GM18873 (cell line): Measurements from ENCODE around the gene GGT6.

Experiments
- ATAC-seq: cut with Tn5 transposase; IDR thresholded peaks from one replicate; pipeline ENCODE4 v1.9.1; 2021; ENCODE audit warnings: mild to moderate bottlenecking, moderate library complexity, moderate number of reproducible peaks; ENCODE audit not compliant: unreplicated experiment, low FRiP score

GGT6 gene

DNA sequence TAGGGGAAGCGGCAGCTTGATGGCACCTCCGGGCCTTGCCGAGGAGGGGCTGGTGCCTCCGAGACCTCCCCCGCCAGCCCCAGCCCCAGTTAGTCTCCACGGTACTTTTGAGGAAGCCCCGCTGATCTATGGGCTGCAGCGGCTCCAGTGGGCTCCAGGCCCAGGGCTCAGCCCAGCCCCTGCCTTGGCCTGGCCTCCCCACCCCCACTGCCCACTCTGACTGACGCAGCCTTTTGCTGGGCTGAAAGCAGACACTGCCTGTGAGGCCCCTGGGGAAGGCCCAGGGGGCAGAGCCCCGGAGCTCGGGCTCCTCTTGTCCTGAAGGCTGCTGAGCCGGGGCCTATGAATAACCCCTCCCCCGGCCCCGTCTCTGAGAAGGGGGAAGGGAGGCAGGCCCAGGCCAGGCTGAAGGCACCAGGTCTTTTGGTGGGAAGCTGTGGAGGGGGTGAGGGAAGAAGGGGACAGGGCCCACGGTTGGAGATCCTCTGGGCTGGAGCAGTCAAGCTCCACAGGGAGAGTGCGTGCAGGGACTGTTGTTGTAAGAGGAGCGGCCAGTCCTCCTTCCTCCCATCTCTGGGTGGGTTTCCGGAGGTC, 16.4 kb upstream of the GGT6 start:
- ATAC-seq, result no peak

DNA sequence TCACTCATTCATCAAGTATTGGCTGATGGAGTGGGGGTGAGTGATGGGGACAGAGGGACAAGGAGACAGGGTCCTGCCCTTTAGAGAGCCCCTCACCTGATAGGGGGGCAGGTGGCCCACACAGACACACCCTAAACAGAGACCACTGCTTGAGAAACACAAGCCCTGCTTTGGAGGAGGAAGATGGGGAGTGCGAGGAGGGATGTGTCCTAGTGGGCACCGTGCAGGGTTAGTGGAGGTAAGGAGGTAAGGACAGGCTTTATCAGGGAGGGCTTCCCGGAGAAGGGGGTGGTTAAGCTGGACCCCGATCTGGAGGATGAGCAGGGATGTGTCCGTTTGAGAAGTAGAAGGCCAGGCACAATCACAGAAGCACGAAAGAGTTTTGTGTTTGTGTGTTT, 15.8 kb upstream of the GGT6 start:
- no peak for ATAC-seq

DNA sequence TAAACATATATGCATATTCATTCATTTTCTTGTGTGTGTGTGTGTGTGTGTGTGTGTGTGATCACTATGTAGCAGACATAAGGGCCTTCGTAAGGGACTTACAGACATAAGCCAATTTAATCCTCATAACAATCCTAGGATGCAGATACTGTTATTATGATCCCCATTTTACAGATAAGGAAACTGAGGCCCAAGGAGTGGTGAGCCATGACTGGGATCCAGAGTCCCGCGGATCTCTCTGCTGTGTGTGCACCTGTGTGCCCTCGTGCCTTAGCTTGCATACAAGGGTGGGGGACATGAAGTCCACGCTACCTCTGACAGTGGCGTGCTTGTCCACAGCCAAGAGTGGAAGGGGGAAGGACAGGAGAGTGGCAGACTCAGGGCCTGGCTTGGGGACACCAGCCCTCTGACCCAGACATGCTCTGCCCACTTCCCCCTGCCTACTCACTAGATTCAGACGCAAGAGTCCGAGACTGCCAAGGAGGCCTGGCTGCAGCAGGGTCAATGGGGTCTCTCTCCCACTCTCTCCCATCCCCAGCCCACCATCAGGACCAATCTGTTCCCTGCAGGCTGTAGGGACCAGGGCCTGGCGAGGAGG, 14.2 kb upstream of the GGT6 start:
- ATAC-seq, result no peak

DNA sequence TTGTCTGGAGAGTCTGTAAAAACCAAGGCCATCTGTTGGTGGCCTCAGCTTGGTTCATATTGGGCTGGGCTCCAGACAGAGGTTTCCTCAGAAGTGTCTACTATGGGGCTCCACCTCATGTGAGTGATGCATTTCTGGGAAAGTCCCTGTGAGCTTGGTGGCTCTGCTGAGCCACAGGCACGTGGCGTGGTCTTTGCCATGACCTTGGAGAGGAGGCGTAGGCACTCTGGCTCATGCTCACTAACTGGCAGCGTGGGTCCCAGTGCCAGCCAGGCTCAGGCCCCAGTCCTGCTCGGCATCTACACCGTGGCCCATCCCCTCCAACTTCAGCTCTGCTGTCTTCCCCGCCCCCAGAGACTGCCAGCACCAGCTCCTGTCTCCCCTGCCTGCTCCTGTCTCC, 13.3 kb upstream of the GGT6 start:
- no peak for ATAC-seq

DNA sequence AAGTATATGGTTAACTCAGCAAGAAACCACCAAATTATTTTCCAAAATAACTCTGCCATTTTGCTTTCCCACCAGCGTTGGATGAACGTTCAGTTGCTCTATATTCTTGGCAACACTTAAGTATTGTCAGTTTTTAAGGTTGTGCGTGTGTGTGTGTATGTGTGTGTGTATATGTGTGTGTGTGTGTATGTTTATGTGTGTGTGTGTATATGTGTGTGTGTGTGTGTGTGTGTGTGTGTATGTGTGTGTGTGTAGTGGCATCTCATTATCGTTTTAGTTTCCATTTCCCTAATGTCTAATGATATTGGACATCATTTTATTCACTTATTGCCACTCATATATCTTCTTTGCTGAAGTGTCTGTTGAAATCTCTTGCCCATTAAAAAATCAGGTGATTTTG, 12.7 kb upstream of the GGT6 start:
- ATAC-seq, result no peak

DNA sequence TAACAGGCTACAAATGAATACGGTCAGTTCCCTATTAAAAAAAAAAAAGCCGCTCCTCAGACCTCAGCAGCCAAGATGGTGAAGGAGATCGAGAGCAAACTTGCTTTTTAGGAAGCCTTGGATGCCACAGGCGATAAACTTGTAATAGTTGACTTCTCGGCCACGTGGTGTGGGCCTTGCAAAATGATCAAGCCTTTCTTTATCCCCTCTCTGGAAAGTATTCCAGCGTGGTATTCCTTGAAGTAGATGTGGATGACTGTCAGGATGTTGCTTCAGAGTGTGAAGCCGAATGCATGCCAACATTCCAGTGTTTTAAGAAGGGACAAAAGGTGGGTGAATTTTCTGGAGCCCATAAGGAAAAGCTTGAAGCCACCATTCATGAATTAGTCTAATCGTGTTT, 11.8 kb upstream of the GGT6 start:
- ATAC-seq, result no peak

DNA sequence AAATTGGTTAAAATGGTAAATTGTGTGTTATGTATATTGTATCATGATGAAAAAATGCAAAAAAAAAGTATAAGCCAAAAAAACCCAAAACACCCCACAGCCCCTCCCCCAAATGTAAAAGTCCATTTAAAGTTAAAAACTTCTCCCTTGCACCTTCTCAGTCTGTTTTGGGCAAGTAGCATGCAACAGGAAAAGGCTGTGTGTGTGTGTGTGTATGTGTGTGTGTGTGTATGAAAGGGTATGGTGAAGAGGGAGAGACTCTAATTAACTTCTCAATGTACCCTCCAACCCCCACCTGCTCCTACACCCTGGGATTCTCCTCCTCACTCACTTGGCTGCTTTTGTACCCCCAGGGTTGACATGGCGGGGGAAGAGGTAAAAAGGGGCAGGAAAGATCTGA, 9.2 kb upstream of the GGT6 start:
- no peak for ATAC-seq

DNA sequence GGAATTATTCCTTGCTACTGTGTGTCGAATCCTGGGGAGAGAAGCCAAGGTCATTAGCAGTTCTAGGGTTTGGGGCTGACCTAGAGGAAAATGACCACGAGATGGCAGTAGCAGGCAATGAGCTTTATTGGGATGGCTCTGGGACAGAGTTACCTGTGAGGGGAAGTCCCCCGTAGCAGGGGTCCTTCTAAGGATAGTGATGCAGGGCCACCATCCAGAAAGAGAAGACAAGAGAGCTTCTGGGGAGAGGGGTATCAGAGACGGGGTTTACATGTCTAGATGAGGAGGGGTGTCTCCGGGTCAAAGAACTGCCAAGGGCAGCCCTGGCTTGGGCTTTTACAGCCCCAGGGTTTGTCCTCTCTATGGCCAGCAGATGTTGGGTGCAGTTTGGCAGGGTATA, 6.4 kb upstream of the GGT6 start:
- ATAC-seq, result no peak

DNA sequence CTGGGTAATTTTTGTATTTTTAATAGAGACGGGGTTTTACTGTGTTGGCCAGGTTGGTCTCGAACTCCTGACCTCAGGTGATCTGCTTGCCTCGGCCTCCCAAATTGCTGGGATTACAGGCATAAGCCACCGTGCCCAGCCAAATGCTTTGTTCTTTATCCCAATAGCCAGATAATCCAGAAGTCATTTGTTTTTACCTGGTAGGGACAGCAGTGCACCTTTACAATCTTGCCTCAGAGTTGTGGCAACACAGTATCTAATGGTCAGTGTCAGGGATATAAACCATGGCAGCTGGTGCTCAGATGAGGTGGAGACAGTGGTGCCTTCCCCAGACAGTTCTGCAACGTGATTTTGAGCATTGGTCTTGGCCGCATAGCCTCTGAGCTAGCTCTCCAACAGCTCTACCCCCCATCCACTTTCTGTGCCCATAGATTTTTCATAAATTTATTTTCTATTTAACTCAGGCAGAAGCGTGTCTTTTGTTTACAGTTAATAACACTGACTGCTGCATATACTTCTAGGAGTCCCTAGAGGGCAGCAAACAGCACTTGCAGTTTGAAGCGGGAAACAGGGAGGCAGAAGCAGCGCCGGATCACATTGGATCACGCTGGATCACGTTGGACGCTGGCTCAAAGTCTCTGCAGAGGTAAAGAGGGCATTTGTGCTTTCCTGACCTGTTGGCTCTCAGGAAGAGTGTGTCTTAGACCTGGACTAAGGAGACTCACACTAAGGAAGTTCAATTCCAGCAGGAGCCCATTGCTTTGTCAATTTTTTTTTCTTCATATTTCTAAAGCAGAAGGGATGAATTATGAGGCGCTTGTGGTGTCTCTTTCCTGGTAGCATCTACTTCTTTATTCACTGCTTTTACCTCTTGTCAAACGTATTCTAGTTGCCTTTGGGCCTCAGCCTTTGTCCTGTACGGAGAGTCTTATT, 5.1 kb upstream of the GGT6 start:
- no peak for ATAC-seq

DNA sequence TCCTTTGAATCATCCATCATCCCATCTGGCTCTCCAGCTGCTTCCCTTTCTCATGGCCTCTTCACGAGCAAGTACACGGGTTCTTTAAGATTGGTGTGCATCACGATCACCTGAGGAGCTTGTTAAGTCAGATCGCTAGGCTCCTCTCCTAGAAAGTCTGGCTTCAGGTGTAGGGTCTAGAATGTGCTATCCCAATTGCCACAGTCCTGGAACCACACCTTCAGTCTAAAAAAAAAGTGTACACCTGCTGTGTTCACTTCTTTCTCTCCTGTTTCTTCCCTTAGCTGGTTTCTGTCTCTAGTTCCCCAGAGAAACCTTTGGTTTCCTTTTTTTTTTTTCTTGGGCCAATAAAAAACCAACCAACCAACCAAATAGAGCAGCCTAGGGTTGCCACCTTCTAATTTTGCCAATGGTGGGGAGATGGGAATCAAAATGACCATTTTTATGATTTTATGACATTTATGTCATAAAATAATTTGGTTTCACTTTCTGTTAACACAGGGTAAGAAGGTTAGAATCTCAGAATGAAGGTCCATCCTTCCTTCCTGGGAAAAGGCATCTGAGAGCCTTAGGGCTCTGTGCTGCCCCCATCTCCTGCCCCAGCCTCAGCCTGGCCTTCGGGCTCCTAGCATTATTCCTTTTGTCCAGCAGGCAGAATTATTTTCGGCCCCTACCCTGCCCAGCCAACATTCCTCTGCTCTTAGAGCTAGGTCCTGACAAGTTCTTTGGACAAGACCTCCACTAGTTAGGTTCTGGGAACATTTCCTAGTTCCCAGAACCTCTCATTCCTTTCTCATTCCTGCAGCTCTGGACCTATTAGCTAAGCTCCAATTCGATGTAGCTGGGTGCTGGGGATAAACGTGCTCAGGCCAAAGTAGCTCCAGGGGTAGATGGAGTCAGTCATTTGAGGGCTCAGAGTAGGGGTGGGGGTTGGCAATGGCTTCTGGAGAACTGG, 1.9 kb upstream of the GGT6 start:
- no peak for ATAC-seq

DNA sequence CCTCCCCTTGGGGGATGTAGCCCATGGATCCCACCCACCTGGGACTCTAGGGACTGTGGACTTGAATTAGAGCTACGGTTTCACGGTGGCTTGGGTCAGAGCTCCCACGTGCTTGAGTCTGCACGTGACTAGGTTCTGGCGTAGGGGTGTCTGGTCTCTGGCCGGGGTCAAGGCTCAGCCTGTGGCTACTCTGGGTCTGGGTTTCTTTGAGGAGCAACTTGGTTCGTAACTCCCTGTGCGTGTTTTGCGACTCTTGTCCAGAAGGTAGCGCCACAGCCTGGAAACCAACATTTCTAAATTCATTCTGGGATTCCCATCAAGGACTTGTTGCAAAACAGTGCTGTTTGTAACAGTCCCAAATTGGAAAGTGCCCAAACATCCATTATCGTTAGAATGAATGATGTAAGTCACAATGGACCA, 470 bp upstream of the GGT6 start:
- no peak for ATAC-seq

DNA sequence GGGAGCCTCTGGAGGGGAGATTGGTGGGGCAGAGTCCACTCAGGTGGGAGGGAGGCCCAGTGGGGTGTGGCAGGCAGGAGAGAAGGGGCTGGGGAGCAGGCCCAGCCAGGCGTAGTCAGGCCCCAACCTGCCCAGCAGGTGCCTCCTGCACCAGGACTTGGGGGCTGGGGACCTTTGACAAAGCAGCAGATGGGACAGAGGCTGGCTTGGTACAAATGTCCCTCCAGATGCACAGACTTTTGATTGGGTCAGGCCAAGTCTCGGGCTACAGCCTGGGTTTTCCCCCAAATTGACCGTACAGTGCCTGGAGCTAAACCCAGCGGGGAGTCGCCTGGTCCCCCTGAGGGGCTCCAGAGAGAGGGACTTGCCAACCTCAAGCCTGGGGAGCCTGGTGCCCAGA, 411 bp downstream of the GGT6 start:
- ATAC-seq, result no peak

DNA sequence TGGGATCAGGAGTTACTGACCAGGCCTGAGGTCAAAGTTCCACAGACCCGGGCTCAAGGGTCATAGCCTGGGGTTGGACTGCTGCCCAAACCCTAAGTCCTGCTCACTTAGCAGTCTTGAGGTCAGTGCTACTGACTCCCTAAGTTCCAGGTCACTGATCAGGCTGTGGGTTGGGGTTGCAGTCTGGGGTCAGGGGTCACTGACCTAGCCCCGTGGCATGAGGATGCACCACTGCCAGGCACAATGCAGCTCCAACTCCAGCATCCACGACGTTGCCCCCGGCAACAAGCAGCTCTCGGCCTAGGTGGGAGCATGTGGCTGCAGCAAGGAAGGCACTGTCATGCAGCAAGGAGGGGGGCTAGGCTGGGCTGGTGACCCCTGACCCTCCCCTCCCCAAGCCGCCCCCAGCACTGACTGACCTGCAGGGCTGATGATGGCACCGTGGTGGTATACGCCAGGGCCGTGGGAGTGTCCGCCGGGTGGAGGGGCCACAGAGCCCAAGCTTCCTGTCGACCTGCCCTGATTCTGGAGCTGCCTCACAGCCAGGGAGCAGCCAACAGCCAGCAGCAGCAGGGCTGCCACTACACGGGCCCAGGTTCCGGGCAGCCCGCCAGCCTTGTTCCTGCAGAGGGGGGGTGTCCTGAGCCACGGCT, 1.1 kb downstream of the GGT6 start:
- no peak for ATAC-seq

DNA sequence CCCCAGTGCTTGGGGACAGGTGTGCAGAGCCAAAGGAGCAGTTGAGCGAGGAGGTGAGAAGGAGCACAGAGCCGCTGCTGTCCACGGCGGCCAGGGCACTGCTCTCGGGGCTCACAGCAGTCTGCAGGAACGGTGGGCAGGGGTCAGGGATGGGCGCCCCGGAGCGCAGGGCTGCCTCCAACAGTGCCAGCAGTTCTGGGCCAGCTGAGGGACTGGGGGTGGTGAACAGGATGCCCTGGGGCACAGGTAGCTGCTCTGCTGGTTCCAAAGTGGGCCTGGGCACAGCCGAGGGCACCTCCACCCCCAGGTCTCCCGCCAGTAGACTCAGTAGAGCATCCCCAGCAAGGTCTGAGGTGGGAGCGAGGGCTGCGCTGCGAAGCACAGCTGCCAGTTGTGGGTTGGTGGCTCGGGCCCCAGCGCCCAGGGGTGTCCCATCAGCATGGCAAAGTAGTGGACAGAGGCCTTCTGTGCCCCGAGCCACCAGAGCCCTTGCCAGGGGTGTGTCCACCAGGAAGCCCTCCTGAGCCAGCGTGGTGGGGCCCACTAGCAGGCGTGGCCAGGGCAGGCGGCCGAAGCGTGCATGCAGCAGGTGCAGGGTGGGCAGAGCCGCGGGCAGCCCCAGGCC, 1.9 kb downstream of the GGT6 start:
- no peak for ATAC-seq

DNA sequence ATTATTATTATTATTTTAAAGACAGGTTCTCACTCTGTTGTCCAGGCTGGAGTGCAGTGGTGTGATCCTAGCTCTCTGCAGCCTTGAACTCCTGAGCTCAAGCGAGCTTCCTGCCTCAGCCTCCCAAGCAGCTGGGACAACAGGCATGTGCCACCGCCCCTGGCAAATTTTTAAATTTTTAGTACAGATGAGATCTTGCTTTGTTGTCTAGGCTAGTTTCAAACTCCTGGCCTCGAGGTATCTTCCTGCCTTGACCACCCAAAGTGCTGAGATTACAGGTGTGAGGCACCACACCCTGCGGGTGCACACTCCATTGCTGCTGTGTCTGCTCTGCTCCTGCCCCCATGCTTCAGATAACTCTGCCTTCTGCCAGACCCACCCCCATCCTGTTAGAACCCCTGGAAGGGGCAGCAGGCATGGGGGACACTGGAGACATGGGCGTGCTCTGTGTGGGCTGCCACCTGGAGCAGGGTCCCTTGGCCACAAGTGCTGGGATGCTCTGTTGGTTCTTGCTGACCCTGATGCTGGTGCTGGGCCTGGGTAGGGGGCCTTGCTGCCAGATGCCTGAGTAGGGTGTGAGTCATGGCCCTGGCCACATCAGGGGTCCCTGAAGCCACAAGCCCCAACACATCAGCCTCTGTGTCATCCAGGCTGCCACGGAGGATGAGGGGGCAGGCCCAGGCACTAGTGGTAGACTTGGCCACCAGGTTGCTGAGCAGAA, 2.6 kb downstream of the GGT6 start:
- no peak for ATAC-seq

DNA sequence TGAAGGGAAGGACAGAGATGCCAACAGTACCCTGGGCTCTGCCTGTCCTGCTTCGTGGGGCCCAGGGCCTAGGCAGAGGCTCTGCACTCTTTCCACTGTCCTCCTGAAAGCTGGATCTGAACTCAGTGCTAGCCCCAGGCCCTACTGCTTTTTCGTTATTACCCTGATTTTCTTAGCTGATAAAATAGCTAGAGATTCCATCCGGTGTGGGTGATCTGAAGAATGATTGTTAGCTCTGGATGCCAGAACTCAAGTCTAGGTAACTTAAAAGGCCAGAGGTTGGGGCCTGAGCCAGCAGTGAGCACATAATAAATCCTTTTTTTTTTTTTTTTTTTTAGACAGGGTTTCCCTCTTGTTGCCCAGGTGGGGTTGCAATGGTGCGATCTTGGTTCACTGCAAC, 3.4 kb downstream of the GGT6 start:
- ATAC-seq, result no peak

DNA sequence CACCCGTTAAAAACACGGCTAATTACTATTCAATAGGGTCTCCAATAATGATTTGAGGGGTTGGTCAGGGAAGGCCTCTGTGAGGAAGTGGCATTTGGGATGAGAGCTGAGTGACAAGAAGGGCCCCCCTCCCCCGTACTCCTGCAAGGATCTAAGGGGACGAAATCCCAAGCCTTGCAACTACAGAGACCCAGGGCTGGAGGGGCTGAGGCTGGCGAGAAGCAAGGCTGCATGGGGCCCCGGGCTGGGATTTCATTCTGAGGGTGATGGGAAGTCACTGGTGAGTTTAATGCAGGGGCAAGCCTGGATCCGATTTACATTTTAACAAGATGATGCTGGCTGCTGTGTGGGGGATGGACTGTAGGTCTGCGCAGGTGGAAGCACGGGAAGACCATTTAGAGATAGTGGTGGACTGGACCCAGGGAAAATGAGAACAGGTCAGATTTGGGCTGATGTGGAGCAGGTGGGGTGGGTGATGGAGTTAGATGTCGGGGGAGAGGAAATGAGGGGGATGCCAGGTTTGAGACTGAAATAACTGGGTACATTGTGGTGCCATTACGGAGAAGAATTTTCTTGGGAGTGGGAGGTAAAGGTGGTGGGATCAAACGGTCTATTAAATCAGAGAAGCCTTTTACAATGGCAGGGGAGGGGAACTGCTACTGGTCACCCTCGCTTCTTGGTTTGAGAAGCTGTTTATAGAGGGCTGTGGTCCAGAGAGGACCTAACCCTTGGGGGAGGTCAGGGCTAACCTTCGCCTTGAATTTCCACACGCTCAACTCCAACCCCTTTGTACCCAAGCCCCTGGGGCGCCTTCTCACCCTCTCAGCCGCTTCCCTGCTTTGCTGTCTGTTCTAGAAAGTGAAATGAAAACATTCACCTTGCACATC, 4.3 kb downstream of the GGT6 start:
- no peak for ATAC-seq
